ENCODE results near the gene ZBP1. TPM values are rescaled to one million over a fixed set of nuclear protein-coding genes. Genes with fewer than 3 reads are reported as not detected.

ZBP1 gene
- total RNA-seq, 1 experiment from 2014 or later, result not detected

DNA sequence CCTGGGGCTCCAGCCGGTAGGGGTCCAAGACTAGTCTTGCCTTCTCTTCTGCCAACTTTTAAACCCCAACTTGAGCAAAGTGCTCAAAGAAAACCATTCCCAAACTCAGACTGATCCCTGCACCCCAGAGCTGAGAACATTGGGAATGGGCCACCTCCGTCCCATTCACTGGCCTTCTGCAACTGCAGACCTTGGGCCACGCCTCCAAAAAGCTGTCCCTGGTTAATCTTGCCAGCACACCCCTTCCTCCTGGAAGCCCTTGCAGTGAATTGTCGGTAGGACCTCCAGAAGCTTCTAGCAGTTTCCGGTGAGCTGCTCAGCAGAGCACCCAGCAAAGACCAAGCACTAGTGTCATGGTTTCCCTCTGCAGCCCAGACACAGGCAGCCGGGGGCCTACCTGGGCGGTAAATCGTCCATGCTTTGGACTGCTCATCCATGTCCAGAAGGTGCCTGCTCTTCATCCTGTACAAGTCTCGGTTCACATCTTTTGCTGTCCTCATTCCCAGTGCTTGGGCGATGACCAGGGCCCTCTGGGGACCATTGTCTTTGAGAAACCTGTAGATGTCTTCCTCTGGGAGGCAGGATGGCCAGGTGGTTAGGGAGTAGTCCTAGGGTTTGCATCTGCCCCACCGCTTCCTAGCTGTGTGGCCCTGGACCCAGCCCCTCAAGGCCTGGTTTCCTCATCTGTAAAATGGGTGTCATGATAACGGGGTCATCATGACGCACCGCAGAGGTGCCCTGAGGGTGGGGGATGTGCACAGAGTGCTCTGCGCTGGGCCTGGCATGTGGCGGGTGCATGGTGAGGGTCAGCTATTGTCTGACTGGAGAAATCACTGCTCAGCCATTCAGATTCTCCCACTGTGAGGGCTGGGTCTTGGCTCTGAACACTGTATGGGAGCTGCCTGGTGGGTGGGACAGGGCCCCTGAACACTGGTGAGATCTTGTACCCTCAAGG is 5.5 kb downstream of the ZBP1 start (continued):
- TF ChIP-seq ZNF274 (IDR thresholded peaks at IDR 0.05; ENCODE audit: low read depth, low read length), result no peak

DNA sequence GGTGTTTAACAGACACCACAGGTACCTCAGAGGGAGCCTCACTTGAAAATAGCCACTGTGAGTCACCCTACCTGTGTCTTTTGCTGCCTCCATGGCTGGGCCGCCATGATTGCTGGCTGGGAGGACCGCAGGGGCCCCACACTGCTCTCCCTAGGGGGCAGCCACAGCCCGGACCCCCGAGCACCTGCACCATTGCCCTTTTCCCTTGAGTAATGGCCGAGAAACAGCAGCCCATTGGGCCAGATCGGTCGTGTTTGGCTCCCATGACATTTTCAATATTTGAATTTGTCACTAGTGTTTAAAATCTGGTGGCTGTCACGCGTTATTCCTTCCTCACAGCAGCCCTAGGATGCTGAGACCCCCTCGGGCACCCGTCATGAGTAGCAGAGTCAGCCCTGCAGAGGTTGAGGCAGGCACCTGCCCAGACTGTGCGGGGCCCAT is 6.7 kb downstream of the ZBP1 start:
- no peaks in the 10 kb centered on the region for H3K9me2 ChIP-seq (ENCODE audit: insufficient read depth)
- POLR2A ChIA-PET, result no interaction called here
- CTCF ChIA-PET, result interaction anchor here (1.7 kb wide), 1 partner anchor 9 kb away, joined by 6 read pairs; no protein-coding TSS in a partner anchor
- no peak overlapping the region for H3K4me3 ChIP-seq (replicated peaks in 1 of 2; ENCODE audit: low read depth in 1 of 2, low read length in 2 of 2)
- no peak overlapping the region for H2AFZ ChIP-seq (ENCODE audit: low read depth, low read length, poor library complexity, severe bottlenecking)
- H3K79me2 ChIP-seq (ENCODE audit: insufficient read depth, low read length), result no peaks in the 10 kb centered on the region
- peaks cover 6 to 11% of the 10 kb centered on the region in 2 experiments for H3K4me1 ChIP-seq (ENCODE audit: control insufficient read depth in 1 of 2, insufficient read depth in 2 of 2, low read length in 2 of 2)
- ATAC-seq (no peak), DNase-seq (ENCODE audit: low read depth, low spot score) (no peak)
- peaks cover 11% of the 10 kb centered on the region; the same call in 1 of the 2 replicates for H3K27me3 ChIP-seq (ENCODE audit: insufficient read depth, low read length)
- no peak overlapping the region for H3K4me2 ChIP-seq (ENCODE audit: low read length)
- intact Hi-C loops (cut with micrococcal nuclease), result no loop called here
- RAD21 ChIA-PET (ENCODE audit: low non-redundant PET in 1 of 2, low total read pairs in 2 of 2, uncharacterized antibody in 2 of 2, unreplicated experiment in 2 of 2), result no interaction called here
- no peaks in the 10 kb centered on the region for H3K36me3 ChIP-seq (ENCODE audit: control insufficient read depth in 1 of 2, insufficient read depth in 2 of 2, low read length in 2 of 2)
- no TSS peak for BruUV-seq (replicated peaks)
- H4K20me1 ChIP-seq (ENCODE audit: insufficient read depth), result no peaks in the 10 kb centered on the region
- no peak overlapping the region for H3K27ac ChIP-seq (ENCODE audit: low read depth, low read length)
- TF ChIP-seq EGR1 (IDR thresholded peaks at IDR 0.05; ENCODE audit: low read depth) (no peak), ELF1 (IDR thresholded peaks at IDR 0.05; ENCODE audit: borderline replicate concordance, low read depth) (no peak), ATF3 (IDR thresholded peaks at IDR 0.05) (no peak), JUND (IDR thresholded peaks at IDR 0.05) (no peak), MAX (IDR thresholded peaks at IDR 0.05) (no peak), POLR2A (IDR thresholded peaks at IDR 0.05; ENCODE audit: borderline replicate concordance, extremely low read depth, insufficient read depth, insufficient read length) (no peak)
- no peak overlapping the region for H3K9ac ChIP-seq (ENCODE audit: low read length)
- H3K9me3 ChIP-seq (ENCODE audit: control insufficient read depth in 1 of 2, insufficient read depth in 1 of 2, low read depth in 1 of 2, low read length in 2 of 2), result no peaks in the 10 kb centered on the region

Measured in HCT116 (cell line).